Raji (cell line): Measurements from ENCODE around the gene AUTS2.

Experiments
- POLR2A ChIP-seq: IDR thresholded peaks from 2 replicates; pipeline ENCODE4 v1.6.1; 2011; ENCODE audit warnings: low read depth, low read length, control low read depth; ENCODE audit not compliant: insufficient read depth

Gene AUTS2

GRCh38 chr7:70114806-70115205 is 516.5 kb downstream of the AUTS2 start:
- TF ChIP-seq POLR2A = no peak

- TF ChIP-seq POLR2A = no peak
Measured at GRCh38 chr7:70116244-70116643, 518.0 kb downstream of the AUTS2 start.

- TF ChIP-seq POLR2A = no peak
Measured at GRCh38 chr7:70116867-70117266, 518.6 kb downstream of the AUTS2 start.

GRCh38 chr7:70120851-70121250 is 522.6 kb downstream of the AUTS2 start:
- TF ChIP-seq POLR2A = no peak

- TF ChIP-seq POLR2A = no peak
Measured at GRCh38 chr7:70131817-70132216, 533.5 kb downstream of the AUTS2 start.

GRCh38 chr7:70132226-70132851 is 534.1 kb downstream of the AUTS2 start:
- no peak for TF ChIP-seq POLR2A

DNA sequence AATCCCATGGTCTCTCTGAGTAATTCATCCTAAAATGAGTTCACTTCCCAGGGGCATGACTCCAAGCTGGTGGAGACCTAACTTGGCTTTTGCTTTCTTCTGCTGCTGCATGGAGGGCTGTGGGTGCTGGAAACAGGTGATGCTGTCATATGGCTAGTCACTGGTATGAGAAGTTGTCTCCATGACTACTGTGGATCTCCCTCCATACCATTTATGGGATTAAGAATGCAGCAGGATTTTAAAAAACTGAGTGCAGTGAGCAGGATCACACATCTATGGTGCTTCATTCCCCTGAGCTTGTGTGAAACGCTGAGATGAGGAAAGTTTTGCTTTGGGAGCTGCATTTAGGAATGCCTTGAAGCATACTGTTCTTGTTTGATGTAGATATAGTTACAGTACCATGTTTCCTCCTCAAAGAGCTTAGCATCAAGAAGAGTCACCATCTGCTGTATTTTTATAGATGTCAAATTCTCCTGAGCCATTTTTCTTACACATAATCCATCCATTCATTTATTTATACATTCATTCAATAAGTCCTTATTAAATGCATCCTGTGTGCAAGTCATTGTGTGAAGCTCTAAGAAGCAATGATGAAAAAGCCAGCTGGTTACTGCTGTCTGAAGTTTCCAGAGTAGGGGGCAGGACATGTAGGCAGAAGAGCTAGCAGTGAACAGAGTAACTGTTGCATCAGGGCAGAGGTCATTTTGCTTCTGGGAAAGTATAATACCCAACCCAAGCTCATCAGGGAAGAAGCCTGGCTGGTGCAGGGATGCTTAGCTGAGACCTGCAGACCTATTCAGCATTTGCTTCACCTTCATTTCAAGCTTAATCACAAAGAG is 534.8 kb downstream of the AUTS2 start:
- no peak for TF ChIP-seq POLR2A

GRCh38 chr7:70134029-70134770 is 535.9 kb downstream of the AUTS2 start:
- TF ChIP-seq POLR2A = no peak

DNA sequence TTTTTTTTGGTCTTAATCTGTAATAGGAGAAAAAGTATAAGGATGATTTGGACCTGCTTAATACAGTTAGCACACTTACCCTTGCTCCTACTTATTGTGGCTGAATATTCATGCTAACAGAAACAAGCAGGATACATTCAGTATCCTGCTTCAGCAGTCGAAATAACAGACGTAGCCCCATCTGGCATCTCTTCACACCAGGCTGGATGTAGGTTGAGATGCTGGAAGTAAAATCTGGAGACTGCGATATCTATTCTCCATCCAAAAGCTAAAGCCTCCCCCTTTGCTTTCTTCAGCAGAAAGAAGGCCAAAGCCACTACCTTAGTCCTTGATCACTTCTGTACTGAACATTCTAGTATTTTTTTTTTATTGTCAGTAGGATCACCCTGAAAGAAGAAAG is 537.4 kb downstream of the AUTS2 start:
- TF ChIP-seq POLR2A = no peak

DNA sequence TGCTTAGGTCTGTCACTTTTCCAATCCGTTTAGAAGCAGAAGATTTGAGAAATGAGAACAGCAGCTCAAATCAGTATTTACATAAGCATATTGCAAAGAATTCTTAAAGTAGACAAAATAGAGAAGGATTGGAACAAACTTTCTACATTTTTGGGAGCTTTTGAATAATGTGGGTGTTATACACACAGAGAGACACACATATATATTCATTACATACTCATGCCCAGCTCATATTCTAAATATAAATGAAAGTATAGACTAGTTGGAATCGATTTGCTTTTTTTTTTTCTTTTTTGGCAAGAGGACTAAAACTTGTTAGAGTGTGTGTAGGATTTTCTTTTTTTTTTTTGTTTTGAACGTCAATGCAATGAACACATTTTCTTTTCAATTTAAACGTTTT is 538.9 kb downstream of the AUTS2 start:
- TF ChIP-seq POLR2A = no peak

GRCh38 chr7:70142247-70142932 is 544.1 kb downstream of the AUTS2 start:
- no peak for TF ChIP-seq POLR2A

DNA sequence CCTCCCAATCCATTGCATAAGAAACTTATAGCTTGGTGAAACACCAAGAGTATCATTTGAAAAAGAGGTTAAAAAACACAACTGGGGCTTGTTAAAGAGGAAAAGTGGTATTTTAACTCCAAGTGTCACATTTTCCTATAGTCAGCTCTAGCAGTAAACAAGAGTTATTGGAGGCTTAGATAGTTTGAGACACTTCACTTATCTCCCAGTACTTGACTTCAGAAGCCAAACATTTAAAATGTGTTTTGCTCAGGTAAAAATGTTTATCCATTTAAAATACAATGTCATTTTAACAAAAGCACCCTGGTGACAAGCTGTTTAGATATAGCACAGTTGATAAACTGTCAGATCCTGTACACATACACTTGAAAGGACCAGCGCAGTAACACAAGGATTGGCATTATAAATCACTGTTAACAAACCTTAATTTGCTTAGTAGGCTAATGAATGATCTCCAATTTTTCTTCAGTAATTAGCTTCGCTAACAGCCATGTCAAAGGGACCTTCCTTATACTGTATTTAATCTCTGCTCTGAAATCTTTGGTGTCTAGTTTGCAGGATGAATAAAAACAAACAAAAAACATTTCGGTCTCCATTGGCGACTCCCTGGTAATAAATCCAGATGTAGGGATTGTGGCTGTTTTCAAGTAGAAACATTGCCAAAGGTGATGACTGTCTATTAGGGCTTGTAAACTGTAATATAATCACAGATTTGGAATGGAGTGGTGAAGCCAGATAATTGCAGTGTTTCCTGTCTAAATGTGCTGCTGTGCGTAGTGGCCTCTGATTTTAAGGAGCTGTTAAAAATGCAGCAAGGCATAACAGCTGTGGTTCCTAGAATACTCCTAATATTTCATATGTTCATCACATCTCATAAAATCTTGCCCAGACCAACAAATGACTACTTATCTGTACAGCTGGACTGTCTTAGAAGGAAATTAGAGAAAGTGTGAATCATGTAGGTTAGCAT is 545.1 kb downstream of the AUTS2 start:
- TF ChIP-seq POLR2A = no peak

GRCh38 chr7:70148997-70149396 is 550.7 kb downstream of the AUTS2 start:
- TF ChIP-seq POLR2A = no peak

GRCh38 chr7:70152313-70152712 is 554.0 kb downstream of the AUTS2 start:
- no peak for TF ChIP-seq POLR2A
